ENCODE measurements around the gene RBMS3. TPM values are rescaled to one million over a fixed set of nuclear protein-coding genes. Genes with fewer than 3 reads are reported as not detected.

RBMS3 gene
- total and polyA plus RNA-seq, 5 donors from 2014 or later, result 5.2 to 18.8 (median 8.5) TPM

DNA sequence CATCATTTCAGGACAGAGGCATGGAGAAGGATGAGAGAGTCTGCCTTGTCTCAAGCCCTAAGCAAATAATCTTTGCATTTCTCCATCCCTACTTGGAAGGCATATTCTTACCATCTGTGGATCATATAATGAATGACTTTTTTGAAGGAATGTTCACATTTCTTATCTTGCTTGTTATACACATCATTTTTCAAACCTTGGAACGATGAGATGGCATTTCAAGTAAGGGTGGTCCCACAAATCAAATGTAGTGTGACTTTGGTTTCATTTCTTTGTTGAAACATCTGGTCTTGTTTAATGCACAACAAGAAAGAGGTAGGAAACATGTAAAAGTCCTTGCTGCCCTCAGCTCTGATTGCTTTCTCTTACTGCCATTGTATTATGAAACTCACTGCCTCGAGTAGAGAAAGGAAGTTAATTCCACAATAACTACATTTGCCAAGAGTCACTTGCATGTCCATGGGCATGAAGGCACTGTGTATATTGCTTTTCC, 32.1 kb downstream of the RBMS3 start:
- H3K27me3 ChIP-seq (ENCODE audit: control insufficient read depth, insufficient read depth, low read length), result no peaks in the 10 kb centered on the region
- no peaks in the 10 kb centered on the region for H3K4me1 ChIP-seq (ENCODE audit: control insufficient read depth, insufficient read depth, low read length, poor library complexity, severe bottlenecking)
- Mint-ChIP-seq H3K27ac (peak overlapping the region in 1 of 3 donors; percentile 8), H3K4me3 (no peak overlapping the region), H3K9me3 (peaks cover 0 to 3% (median 0%) of the 10 kb centered on the region in 7 donors), H3K4me1 (peaks cover 5 to 45% (median 15%) of the 10 kb centered on the region in 4 donors), H3K27me3 (no peaks in the 10 kb centered on the region), H3K36me3 (no peaks in the 10 kb centered on the region)
- H3K9me3 ChIP-seq (ENCODE audit: control insufficient read depth in 2 of 2, low read length in 2 of 2), result no peaks in the 10 kb centered on the region
- no peaks in the 10 kb centered on the region for H3K36me3 ChIP-seq (ENCODE audit: control insufficient read depth, insufficient read depth, low read length)
- no peak for DNase-seq
- no peak for ATAC-seq (ENCODE audit: low read depth in 2 of 2)
- no peak overlapping the region for H3K27ac ChIP-seq (ENCODE audit: insufficient read depth, low read length, poor library complexity, severe bottlenecking)
- no peak overlapping the region for H3K4me3 ChIP-seq (ENCODE audit: low read depth, low read length)

DNA sequence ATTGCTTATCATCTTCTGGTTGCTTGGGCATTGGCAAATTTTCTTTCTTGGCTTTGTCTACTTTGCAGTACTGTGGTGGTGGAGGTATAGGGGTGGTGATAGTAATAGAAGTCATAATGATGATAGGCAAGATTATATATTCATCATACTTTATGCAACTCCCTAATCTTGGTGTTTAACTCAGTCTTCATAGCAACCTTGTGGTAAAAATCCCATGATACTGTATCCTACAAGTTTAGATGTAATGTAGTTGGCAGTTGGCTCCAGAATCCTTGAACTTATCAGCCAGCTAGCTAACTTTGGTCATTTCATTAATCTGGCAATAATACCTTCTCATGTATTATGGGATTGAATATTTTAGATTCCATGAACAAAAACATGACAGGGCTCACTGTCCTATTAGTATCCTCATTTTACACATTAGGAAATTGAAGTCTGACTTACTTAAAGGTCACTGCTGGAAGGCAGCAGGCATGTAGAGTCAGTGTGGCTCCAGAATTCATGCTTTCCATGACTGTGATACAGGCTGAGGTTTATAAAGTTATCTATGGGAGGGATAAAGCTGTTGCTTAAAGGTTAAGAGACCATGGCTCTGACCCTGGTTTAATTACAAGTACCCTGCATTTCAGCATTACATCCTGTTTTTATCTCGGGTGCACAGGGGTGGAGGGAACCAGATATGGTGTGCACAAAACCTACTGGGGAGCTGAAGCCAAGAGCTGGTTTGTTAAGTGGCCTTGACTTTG, 33.3 kb downstream of the RBMS3 start:
- no peak overlapping the region for H3K4me3 ChIP-seq (ENCODE audit: low read depth, low read length)
- Mint-ChIP-seq H3K27ac (peak overlapping the region in 2 of 3 donors; percentile 60 to 72), H3K27me3 (no peaks in the 10 kb centered on the region), H3K4me3 (peak overlapping the region in 2 of 4 donors; percentile 13 to 18), H3K9me3 (peaks cover 0 to 3% (median 0%) of the 10 kb centered on the region in 7 donors), H3K36me3 (no peaks in the 10 kb centered on the region), H3K4me1 (peaks cover 5 to 47% (median 19%) of the 10 kb centered on the region in 4 donors)
- ATAC-seq (ENCODE audit: low read depth in 2 of 2), result peak; percentile 52 to 68
- H3K36me3 ChIP-seq (ENCODE audit: control insufficient read depth, insufficient read depth, low read length), result no peaks in the 10 kb centered on the region
- no peaks in the 10 kb centered on the region for H3K27me3 ChIP-seq (ENCODE audit: control insufficient read depth, insufficient read depth, low read length)
- DNase-seq, result peak in 1 of 3 donors; percentile 25
- no peaks in the 10 kb centered on the region for H3K4me1 ChIP-seq (ENCODE audit: control insufficient read depth, insufficient read depth, low read length, poor library complexity, severe bottlenecking)
- H3K9me3 ChIP-seq (ENCODE audit: control insufficient read depth in 2 of 2, low read length in 2 of 2), result no peaks in the 10 kb centered on the region
- H3K27ac ChIP-seq (ENCODE audit: insufficient read depth, low read length, poor library complexity, severe bottlenecking), result no peak overlapping the region

DNA sequence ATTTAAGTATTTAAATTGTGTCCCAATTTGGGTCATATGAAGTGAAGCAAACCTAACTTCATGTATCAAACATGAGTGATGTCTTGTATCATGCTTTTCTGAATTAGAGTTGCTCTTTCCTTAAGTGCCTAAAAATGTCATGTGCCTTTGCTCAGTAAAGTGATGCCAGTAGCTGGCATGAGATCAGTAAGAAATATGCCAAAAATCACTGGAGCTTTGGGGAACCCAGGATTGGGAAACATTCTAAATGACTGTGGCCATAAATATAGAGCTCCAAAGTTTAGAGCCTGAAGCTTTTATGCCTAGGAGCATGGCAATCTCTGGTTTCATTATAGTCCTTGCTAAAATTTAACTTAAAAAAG, 33.8 kb downstream of the RBMS3 start:
- Histone ChIP-seq H3K27me3 (ENCODE audit: control insufficient read depth, insufficient read depth, low read length) (no peaks in the 10 kb centered on the region), H3K4me1 (ENCODE audit: control insufficient read depth, insufficient read depth, low read length, poor library complexity, severe bottlenecking) (no peaks in the 10 kb centered on the region), H3K9me3 (ENCODE audit: control insufficient read depth in 2 of 2, low read length in 2 of 2) (no peaks in the 10 kb centered on the region), H3K4me3 (ENCODE audit: low read depth, low read length) (peak overlapping the region; percentile 10), H3K36me3 (ENCODE audit: control insufficient read depth, insufficient read depth, low read length) (no peaks in the 10 kb centered on the region), H3K27ac (ENCODE audit: insufficient read depth, low read length, poor library complexity, severe bottlenecking) (no peak overlapping the region)
- H3K9me3 Mint-ChIP-seq, result peaks cover 0 to 3% (median 0%) of the 10 kb centered on the region in 7 donors
- DNase-seq (no peak), ATAC-seq (ENCODE audit: low read depth in 2 of 2) (no peak)
- H3K27ac Mint-ChIP-seq, result peak overlapping the region in 1 of 3 donors; percentile 60
- peaks cover 5 to 47% (median 19%) of the 10 kb centered on the region in 4 donors for H3K4me1 Mint-ChIP-seq
- no peaks in the 10 kb centered on the region for H3K36me3 Mint-ChIP-seq
- no peaks in the 10 kb centered on the region for H3K27me3 Mint-ChIP-seq
- peak overlapping the region in 2 of 4 donors; percentile 13 to 41 for H3K4me3 Mint-ChIP-seq

DNA sequence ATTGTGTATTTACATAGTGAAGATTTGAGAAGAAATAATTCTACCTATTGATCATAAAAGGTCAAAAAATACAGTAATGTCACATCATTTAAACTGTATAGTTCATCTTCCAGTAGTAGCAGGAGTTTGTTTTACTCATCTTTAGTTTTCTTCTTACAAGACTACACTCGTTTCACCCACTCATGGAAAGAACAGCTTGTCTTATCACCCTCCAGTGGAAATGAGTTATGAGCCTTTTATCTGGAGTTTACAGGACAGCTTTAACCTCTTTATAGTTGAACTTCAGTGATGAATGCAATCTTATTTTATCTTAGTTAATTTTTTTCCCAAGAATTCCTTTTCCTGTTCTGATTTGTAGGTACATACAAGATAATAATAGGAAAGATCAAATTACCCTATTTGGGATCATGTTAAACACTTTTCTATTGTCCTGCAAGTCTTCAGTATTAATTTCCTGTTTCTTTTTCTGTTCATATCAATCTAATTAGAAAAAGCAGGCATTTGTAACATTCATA, 36.8 kb downstream of the RBMS3 start:
- Histone ChIP-seq H3K4me3 (ENCODE audit: low read depth, low read length) (no peak overlapping the region), H3K4me1 (ENCODE audit: control insufficient read depth, insufficient read depth, low read length, poor library complexity, severe bottlenecking) (no peaks in the 10 kb centered on the region), H3K27me3 (ENCODE audit: control insufficient read depth, insufficient read depth, low read length) (no peaks in the 10 kb centered on the region), H3K9me3 (ENCODE audit: control insufficient read depth in 2 of 2, low read length in 2 of 2) (no peaks in the 10 kb centered on the region), H3K27ac (ENCODE audit: insufficient read depth, low read length, poor library complexity, severe bottlenecking) (no peak overlapping the region), H3K36me3 (ENCODE audit: control insufficient read depth, insufficient read depth, low read length) (no peaks in the 10 kb centered on the region)
- no peak for DNase-seq
- peaks cover 5 to 43% (median 19%) of the 10 kb centered on the region in 4 donors for H3K4me1 Mint-ChIP-seq
- no peaks in the 10 kb centered on the region for H3K27me3 Mint-ChIP-seq
- no peak overlapping the region for H3K27ac Mint-ChIP-seq
- no peaks in the 10 kb centered on the region for H3K36me3 Mint-ChIP-seq
- H3K4me3 Mint-ChIP-seq, result peak overlapping the region in 1 of 4 donors; percentile 18
- ATAC-seq (ENCODE audit: low read depth in 2 of 2), result no peak
- peaks cover 0 to 2% (median 0%) of the 10 kb centered on the region in 7 donors for H3K9me3 Mint-ChIP-seq

DNA sequence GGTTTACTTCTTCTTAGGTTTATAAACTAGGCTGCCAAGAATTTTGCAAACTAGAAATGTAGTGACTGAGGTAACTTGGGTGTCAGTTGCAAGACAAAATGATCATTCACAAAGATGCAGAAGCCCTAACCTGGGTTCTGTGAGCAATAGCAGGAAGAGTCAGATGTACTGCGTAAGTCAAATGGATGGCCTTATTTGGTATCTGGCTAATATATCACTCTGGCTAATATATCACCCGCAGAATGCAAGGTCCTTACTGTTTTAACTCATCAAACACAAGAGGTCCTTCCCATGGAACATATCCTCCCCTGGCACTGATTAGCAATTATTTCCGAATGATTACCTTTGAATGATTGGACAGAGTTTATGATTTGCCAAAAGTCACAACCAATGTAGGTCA, 37.4 kb downstream of the RBMS3 start:
- DNase-seq, result no peak
- H3K9me3 ChIP-seq (ENCODE audit: control insufficient read depth in 2 of 2, low read length in 2 of 2), result no peaks in the 10 kb centered on the region
- Mint-ChIP-seq H3K9me3 (peaks cover 0 to 2% (median 0%) of the 10 kb centered on the region in 7 donors), H3K36me3 (no peaks in the 10 kb centered on the region), H3K4me1 (peaks cover 5 to 37% (median 16%) of the 10 kb centered on the region in 4 donors), H3K27ac (no peak overlapping the region), H3K4me3 (no peak overlapping the region), H3K27me3 (no peaks in the 10 kb centered on the region)
- no peak overlapping the region for H3K27ac ChIP-seq (ENCODE audit: insufficient read depth, low read length, poor library complexity, severe bottlenecking)
- H3K4me3 ChIP-seq (ENCODE audit: low read depth, low read length), result no peak overlapping the region
- H3K4me1 ChIP-seq (ENCODE audit: control insufficient read depth, insufficient read depth, low read length, poor library complexity, severe bottlenecking), result no peaks in the 10 kb centered on the region
- no peak for ATAC-seq (ENCODE audit: low read depth in 2 of 2)
- no peaks in the 10 kb centered on the region for H3K36me3 ChIP-seq (ENCODE audit: control insufficient read depth, insufficient read depth, low read length)
- H3K27me3 ChIP-seq (ENCODE audit: control insufficient read depth, insufficient read depth, low read length), result no peaks in the 10 kb centered on the region

DNA sequence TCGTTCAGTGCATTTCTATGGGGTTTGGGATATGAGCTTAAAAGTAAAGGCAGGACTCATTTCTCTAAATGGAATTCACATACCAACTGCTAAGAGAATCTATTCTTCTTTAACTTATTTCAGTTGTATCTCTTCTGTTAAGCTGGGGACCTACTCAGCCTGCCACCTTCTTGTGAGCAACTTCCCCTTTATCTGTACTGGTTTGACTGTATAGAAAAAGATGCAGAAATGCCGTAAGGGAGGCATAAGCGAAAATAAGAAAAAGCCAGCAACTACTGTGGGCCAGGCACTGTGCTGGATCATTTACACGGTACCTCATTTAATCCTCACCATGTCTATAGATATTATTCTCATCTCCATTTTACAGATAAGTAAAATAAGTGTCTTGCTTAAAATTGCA, 38.4 kb downstream of the RBMS3 start:
- H3K36me3 Mint-ChIP-seq, result no peaks in the 10 kb centered on the region
- H3K4me1 Mint-ChIP-seq, result peaks cover 5 to 32% (median 10%) of the 10 kb centered on the region in 4 donors
- DNase-seq (no peak), ATAC-seq (ENCODE audit: low read depth in 2 of 2) (no peak)
- no peak overlapping the region for H3K27ac ChIP-seq (ENCODE audit: insufficient read depth, low read length, poor library complexity, severe bottlenecking)
- no peak overlapping the region for H3K4me3 Mint-ChIP-seq
- peaks cover 0 to 2% (median 0%) of the 10 kb centered on the region in 7 donors for H3K9me3 Mint-ChIP-seq
- H3K27me3 ChIP-seq (ENCODE audit: control insufficient read depth, insufficient read depth, low read length), result no peaks in the 10 kb centered on the region
- no peaks in the 10 kb centered on the region for H3K27me3 Mint-ChIP-seq
- no peaks in the 10 kb centered on the region for H3K9me3 ChIP-seq (ENCODE audit: control insufficient read depth in 2 of 2, low read length in 2 of 2)
- no peaks in the 10 kb centered on the region for H3K36me3 ChIP-seq (ENCODE audit: control insufficient read depth, insufficient read depth, low read length)
- no peak overlapping the region for H3K27ac Mint-ChIP-seq
- no peaks in the 10 kb centered on the region for H3K4me1 ChIP-seq (ENCODE audit: control insufficient read depth, insufficient read depth, low read length, poor library complexity, severe bottlenecking)
- H3K4me3 ChIP-seq (ENCODE audit: low read depth, low read length), result no peak overlapping the region

DNA sequence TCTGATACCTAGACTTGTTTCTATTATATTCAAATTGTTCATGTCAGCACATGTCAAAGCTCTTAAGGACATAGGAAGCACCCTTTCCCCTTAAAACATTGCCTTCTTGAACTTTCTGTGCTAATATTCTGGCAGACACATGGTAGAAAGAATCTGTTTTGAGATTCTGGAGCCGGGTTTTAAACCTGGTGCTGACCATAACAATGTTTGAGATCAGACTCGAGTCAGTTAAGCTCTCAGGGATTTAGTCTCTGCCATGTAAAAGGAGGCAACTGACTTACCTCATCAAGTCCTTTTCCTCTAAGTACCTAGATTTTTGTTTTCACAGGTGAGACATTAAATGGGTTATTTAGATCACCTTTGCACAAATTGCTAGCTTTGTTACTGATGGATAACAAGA, 38.9 kb downstream of the RBMS3 start:
- peaks cover 0 to 2% (median 0%) of the 10 kb centered on the region in 7 donors for H3K9me3 Mint-ChIP-seq
- no peak for DNase-seq
- no peak overlapping the region for H3K27ac Mint-ChIP-seq

More for the DNA sequence above, 38.9 kb downstream of the RBMS3 start:
- no peaks in the 10 kb centered on the region for H3K27me3 Mint-ChIP-seq
- Histone ChIP-seq H3K4me3 (ENCODE audit: low read depth, low read length) (no peak overlapping the region), H3K4me1 (ENCODE audit: control insufficient read depth, insufficient read depth, low read length, poor library complexity, severe bottlenecking) (no peaks in the 10 kb centered on the region), H3K36me3 (ENCODE audit: control insufficient read depth, insufficient read depth, low read length) (no peaks in the 10 kb centered on the region), H3K27ac (ENCODE audit: insufficient read depth, low read length, poor library complexity, severe bottlenecking) (no peak overlapping the region), H3K9me3 (ENCODE audit: control insufficient read depth in 2 of 2, low read length in 2 of 2) (no peaks in the 10 kb centered on the region), H3K27me3 (ENCODE audit: control insufficient read depth, insufficient read depth, low read length) (no peaks in the 10 kb centered on the region)
- ATAC-seq (ENCODE audit: low read depth in 2 of 2), result no peak
- H3K4me1 Mint-ChIP-seq, result peaks cover 0 to 32% (median 10%) of the 10 kb centered on the region in 4 donors
- H3K36me3 Mint-ChIP-seq, result no peaks in the 10 kb centered on the region
- H3K4me3 Mint-ChIP-seq, result no peak overlapping the region

Data from CD4-positive, CD25-positive, alpha-beta regulatory T cell (primary cell).